Measurements from ENCODE around the gene STK38.
A peak's percentile ranks its signal among the peaks of the same experiment; 100 is the strongest.

Gene STK38

GRCh38 chr6:36563237-36563927 is 16.1 kb upstream of the STK38 start:
- DNase-seq: no peak

- no peak for DNase-seq
These were observed 13.5 kb upstream of the STK38 start for GRCh38 chr6:36560822-36561221.

DNA sequence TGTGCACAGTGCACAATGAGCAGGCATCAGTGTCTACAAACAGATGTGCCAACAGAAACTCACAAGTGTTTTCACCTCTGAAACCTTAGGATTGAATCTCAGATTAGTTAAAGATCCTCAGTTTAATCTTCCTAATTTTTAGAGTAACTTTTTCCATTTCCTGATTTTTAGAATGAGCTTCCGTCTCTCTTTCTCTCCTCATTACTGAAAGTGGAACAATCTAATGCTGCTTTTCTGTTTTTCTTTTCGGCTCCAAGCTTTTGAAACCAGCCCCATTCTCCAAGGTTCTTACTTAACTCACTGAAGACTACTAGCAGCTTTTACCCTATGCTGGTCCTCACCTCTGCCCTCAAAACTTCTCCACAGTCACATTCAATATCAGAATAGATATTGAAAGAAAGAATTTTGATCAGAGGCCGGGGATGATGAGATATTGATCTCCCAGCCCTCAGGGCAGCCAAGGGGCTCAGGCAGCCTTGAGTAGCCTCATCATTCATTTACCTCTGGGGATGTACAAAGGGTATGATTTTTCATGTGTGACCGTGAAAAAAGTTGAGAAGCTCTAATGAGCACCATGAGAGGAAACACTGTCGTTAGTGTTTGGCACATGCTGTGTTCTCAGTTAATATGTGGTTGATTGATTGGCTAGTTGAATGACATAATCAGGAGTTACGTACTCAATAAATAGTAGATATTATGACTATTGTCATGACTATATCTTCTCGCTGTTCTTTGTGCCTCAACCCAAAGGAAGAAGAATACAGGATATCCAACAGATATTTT is 11.9 kb upstream of the STK38 start:
- no peak for DNase-seq

GRCh38 chr6:36556281-36556680 is 9.0 kb upstream of the STK38 start:
- no peak for DNase-seq

DNA sequence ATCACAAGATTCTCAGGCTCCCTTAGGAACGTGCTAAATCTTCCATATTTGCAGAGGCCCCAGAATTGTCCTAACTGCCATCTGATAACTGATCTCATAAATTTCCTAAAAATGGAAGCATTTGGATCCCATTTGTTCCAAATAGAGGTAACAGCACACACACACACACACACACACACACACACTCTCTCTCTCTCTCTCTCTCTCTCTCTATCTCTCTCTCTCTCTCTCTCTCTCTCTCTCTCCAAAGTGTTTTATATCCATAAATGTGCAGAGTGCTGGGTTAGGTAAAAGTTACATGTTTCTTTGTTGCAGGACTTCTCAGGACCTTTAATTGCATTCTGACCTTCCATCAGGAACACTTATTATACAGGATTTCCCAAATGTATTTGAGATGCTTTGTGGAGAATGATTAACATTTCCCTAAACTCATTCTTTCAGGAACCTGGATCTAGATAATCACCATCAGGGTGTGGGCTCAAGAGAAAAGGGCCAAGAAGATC is 8.5 kb upstream of the STK38 start:
- no peak for DNase-seq

GRCh38 chr6:36550473-36551000 is 3.3 kb upstream of the STK38 start:
- no peak for DNase-seq

DNA sequence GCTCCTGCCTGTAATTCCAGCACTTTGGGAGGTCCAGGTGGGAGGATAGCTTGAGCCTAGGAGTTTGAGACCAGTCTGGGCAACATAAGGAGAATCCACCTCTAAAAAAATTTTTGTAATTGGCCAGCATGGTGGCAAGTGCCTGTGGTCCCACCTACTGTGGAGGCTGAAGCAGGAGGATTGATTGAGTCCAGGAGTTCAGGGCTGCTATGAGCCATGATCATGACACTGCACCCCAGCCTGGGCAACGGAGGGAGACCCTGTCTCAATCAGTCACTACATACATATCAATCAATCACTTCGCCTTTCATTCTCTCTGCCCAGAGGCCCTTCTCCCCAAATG is 1.1 kb upstream of the STK38 start:
- DNase-seq: no peak

GRCh38 chr6:36547646-36548400 is 544 bp upstream of the STK38 start:
- no peak for DNase-seq

- DNase-seq: no peak
These were observed 865 bp downstream of the STK38 start for GRCh38 chr6:36546308-36546919.

GRCh38 chr6:36545767-36546307 is 1.4 kb downstream of the STK38 start:
- no peak for DNase-seq

DNA sequence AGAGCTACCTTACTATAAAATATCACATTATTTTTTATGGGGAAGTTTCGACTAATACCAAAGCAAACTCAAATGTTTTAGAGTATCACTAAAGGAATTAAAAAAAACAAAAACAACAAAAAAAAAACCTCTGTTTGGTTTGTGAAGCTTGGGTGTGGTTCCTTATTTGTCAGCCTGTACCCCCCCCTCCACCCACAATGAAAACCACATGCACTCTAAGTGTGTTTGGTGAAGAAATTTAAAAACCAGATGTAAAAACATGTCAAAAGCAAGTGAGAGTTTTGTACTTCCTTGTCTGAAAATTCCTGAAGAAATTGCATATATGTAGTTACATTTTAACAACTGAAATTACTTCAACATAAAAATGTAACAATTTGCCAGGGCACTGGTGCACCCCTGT is 3.1 kb downstream of the STK38 start:
- DNase-seq: peak; percentile 66

GRCh38 chr6:36542041-36542440 is 5.2 kb downstream of the STK38 start:
- no peak for DNase-seq

DNA sequence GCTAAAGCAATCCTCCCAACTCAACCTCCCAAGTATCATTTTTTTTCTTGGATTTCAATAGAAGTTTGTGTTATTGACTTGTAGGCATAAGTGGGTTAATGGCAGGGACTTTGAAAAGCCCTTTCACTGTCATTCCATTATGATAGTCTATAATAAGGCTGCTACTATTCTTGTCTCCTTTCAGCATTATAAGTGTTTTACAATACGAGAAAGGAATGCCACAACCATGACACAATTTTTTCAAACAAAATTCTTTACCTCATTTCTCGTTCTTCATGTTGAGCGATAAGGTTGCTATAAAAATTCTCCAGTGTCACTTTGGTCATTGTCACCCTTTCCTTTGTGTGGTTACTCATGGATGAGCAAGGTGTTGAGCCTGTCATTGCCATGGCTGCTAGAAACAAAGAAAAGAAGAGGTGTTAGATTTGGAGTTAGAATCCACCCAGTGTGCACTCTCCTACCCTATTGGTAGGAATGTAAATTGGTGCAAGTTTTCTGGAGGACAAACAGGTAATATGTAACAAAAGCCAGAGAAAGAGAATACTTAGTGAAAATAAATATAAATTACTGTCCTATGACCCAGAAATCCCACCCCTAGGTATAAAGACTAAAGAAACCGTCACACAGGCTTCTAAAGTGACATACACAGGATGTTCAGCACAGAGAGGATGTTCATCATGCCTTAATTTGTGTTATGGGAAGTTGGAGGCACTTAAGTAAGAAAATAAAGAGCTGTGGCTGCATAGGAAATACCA is 7.3 kb downstream of the STK38 start:
- DNase-seq: no peak

- DNase-seq: no peak
These were observed 10.3 kb downstream of the STK38 start for GRCh38 chr6:36536873-36537547.

DNA sequence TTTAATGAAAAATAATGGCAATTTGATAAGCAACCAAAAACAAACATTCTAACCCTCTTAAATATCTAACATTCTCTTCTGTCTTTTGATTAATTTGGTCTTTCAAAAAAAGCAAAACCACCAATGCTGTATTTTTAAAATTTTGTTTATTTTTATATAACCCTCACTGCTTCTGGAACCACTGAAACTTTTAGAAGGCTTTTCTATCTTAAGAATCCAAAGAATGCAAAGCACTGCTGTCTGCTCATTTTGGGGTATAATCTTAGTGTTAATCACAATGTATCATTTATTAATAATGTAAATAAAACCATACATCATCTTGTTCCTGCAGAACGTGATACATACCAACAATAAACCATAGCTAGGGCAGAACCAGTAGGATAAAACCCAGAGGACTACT is 14.0 kb downstream of the STK38 start:
- DNase-seq: no peak

GRCh38 chr6:36526066-36526465 is 21.2 kb downstream of the STK38 start:
- DNase-seq: no peak

GRCh38 chr6:36525346-36525745 is 21.9 kb downstream of the STK38 start:
- DNase-seq: no peak

- DNase-seq: no peak
These were observed 22.4 kb downstream of the STK38 start for GRCh38 chr6:36524871-36525270.

DNA sequence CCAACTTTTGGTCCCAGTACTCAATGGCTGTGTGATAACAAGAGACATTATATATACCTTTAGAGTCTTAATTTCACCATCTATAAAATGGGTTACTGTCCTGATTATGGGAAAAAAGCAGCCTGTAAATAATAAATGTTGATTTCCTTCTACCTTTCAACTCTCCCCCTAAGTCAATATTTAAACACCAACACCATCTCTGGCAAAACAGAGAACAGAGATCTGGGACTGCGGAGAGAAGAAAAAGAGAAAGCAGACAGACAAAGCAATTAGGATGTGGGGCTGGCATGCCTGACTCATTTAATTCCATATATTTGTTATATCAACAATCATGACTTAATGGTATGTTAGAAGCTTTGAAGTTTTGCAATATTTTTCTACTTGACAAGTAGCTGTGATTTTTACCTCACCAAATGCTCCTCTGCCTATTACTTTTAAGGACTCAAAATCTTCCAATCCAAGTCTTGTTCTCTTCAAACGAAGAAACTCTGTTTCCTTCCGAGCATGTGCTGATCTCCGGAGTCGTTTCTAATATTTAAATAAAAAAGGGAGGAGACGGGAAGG is 23.3 kb downstream of the STK38 start:
- no peak for DNase-seq

DNA sequence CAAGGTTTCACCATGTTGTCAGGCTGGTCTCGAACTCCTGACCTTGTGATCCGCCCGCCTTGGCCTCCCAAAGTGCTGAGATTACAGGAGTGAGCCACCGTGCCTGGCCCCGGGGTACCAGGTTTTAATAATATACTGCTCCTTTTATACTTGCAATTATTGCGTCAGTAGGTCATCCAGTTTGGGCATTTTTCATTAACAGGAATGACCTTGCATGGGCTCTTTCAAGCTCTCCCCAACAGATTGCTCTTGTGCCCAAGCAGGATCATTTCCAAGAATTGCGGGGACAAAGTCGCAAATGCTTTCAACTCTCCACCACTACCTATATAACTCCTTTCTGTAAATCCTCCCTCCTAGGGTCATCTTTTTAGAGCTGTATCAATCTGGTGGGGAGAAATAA is 23.8 kb downstream of the STK38 start:
- DNase-seq: no peak

GRCh38 chr6:36519352-36519751 is 27.9 kb downstream of the STK38 start:
- DNase-seq: no peak
